HepG2 (cell line): ENCODE data around the gene WDR18. TPM values are rescaled to one million over a fixed set of nuclear protein-coding genes. Genes with fewer than 3 reads are reported as not detected.

Source experiments
- ARNT2 ChIP-seq: sonication (generic); formaldehyde crosslinking; IDR thresholded peaks from 2 replicates; pipeline ENCODE4 v1.8.0; 2022; ENCODE audit warnings: mild to moderate bottlenecking, low read depth, missing genetic modification reagents, moderate library complexity
- ATM ChIP-seq: fragments of 450-650 bp; IDR thresholded peaks from 2 replicates; pipeline ENCODE4 v1.7.1; 2017; ENCODE audit warnings: mild to moderate bottlenecking, borderline replicate concordance
- CC2D1A ChIP-seq: sonication (generic); formaldehyde crosslinking; IDR thresholded peaks from 2 replicates; pipeline ENCODE4 v1.8.1; 2023; ENCODE audit warnings: mild to moderate bottlenecking, missing genetic modification reagents
- DMAP1 ChIP-seq: IDR thresholded peaks from 2 replicates; pipeline ENCODE4 v1.6.1; 2016
- DNMT1 ChIP-seq: sonication (generic); formaldehyde crosslinking; IDR thresholded peaks from 2 replicates; pipeline ENCODE4 v1.5.1; 2020; ENCODE audit warnings: mild to moderate bottlenecking, missing genetic modification reagents
- ELF4 ChIP-seq: sonication (generic); formaldehyde crosslinking; IDR thresholded peaks from 2 replicates; pipeline ENCODE4 v1.5.0; 2020; ENCODE audit warnings: missing genetic modification reagents, mild to moderate bottlenecking, moderate library complexity, borderline replicate concordance
- FOXJ3 ChIP-seq: sonication (generic); formaldehyde crosslinking; IDR thresholded peaks from 2 replicates; pipeline ENCODE4 v1.4.0; 2020; ENCODE audit warnings: missing genetic modification reagents, mild to moderate bottlenecking, borderline replicate concordance
- GATAD2A ChIP-seq: IDR thresholded peaks from 2 replicates; pipeline ENCODE4 v1.6.1; 2016
- GTF3A ChIP-seq: sonication (generic); formaldehyde crosslinking; conservative IDR thresholded peaks from 2 replicates; pipeline ENCODE4 v1.4.0; 2020; ENCODE audit warnings: mild to moderate bottlenecking, missing genetic modification reagents
- KAT2B ChIP-seq: fragments of 150-350 bp; IDR thresholded peaks from 2 replicates; pipeline ENCODE4 v1.6.1; 2014; ENCODE audit warnings: low read depth, low read length, borderline replicate concordance
- KLF12 ChIP-seq: sonication (generic); formaldehyde crosslinking; IDR thresholded peaks from 2 replicates; pipeline ENCODE4 v1.4.0; 2020; ENCODE audit warnings: missing genetic modification reagents, borderline replicate concordance
- MIXL1 ChIP-seq: IDR thresholded peaks from 2 replicates; pipeline ENCODE4 v1.6.1; 2016
- NCOA1 ChIP-seq: sonication (generic); formaldehyde crosslinking; IDR thresholded peaks from 2 replicates; pipeline ENCODE4 v1.9.0; 2021; ENCODE audit warnings: missing genetic modification reagents
- POGZ ChIP-seq: sonication (generic); formaldehyde crosslinking; IDR thresholded peaks from 2 replicates; pipeline ENCODE4 v1.4.0; 2020; ENCODE audit warnings: mild to moderate bottlenecking, missing genetic modification reagents
- REXO4 ChIP-seq: sonication (generic); formaldehyde crosslinking; IDR thresholded peaks from 2 replicates; pipeline ENCODE4 v1.8.0; 2022; ENCODE audit warnings: missing genetic modification reagents, mild to moderate bottlenecking, borderline replicate concordance
- WIZ ChIP-seq: sonication (generic); formaldehyde crosslinking; IDR thresholded peaks from 2 replicates; pipeline ENCODE4 v1.5.1; 2020; ENCODE audit warnings: mild to moderate bottlenecking, missing genetic modification reagents
- ZNF430 ChIP-seq: sonication (generic); formaldehyde crosslinking; IDR thresholded peaks from 2 replicates; pipeline ENCODE4 v1.9.0; 2021; ENCODE audit warnings: mild to moderate bottlenecking, missing genetic modification reagents
- ZNF558 ChIP-seq: sonication (generic); formaldehyde crosslinking; IDR thresholded peaks from 2 replicates; pipeline ENCODE4 v1.9.0; 2022; ENCODE audit warnings: mild to moderate bottlenecking, missing genetic modification reagents, borderline replicate concordance
- ZNF891 ChIP-seq: sonication (generic); formaldehyde crosslinking; IDR thresholded peaks from 2 replicates; pipeline ENCODE4 v1.5.0; 2020; ENCODE audit warnings: mild to moderate bottlenecking, missing genetic modification reagents
- polyA plus RNA-seq, 8 experiments: library from polyadenylated mRNA; depleted of rRNA in 3 of 8; stranded (reverse) in 7 of 8; unstranded in 1 of 8; fragments of >200 nt; fragmentation: Illumina TruSeq in 4 of 8; extraction: Trizol in 4 of 8; gene quantifications; 2 replicates each; pipeline versions ENCODE4 v1.2.1 to v1.2.3, GENCODE V29; 2011 to 2016; ENCODE audit warnings: low read depth in 4 of 8, missing spikeins in 1 of 8, mixed read lengths in 1 of 8; ENCODE audit not compliant: insufficient read depth in 1 of 8
- total RNA-seq, 5 experiments: library from RNA; depleted of rRNA; stranded (reverse); fragments of >200 nt; fragmentation: Illumina TruSeq; extraction: Trizol; gene quantifications; 2 replicates each; pipeline ENCODE4 v1.2.3, GENCODE V29; 2016; ENCODE audit warnings: low read depth in 1 of 5
- TF ChIP-seq, protein P1 (sequence below): sonication (generic); formaldehyde crosslinking; IDR thresholded peaks from 2 replicates; pipeline ENCODE4 v1.4.0; 2020; ENCODE audit warnings: missing genetic modification reagents, low read depth, mild to moderate bottlenecking, borderline replicate concordance
- TF ChIP-seq, protein P2 (sequence below): sonication (generic); formaldehyde crosslinking; IDR thresholded peaks from 2 replicates; pipeline ENCODE4 v1.5.0; 2020; ENCODE audit warnings: missing genetic modification reagents, mild to moderate bottlenecking, borderline replicate concordance
- TF ChIP-seq, protein P3 (sequence below): sonication (generic); formaldehyde crosslinking; IDR thresholded peaks from 2 replicates; pipeline ENCODE4 v1.4.0; 2020; ENCODE audit warnings: missing genetic modification reagents
- TF ChIP-seq, protein P4 (sequence below): sonication (generic); formaldehyde crosslinking; IDR thresholded peaks from 2 replicates; pipeline ENCODE4 v1.5.0; 2020; ENCODE audit warnings: missing genetic modification reagents

Gene WDR18
- total and polyA plus RNA-seq, 2 of the 13 experiments (the other 11 are each of a cell fraction or from before 2014, with no cell fraction given), result 36.4 to 47.6 TPM

DNA sequence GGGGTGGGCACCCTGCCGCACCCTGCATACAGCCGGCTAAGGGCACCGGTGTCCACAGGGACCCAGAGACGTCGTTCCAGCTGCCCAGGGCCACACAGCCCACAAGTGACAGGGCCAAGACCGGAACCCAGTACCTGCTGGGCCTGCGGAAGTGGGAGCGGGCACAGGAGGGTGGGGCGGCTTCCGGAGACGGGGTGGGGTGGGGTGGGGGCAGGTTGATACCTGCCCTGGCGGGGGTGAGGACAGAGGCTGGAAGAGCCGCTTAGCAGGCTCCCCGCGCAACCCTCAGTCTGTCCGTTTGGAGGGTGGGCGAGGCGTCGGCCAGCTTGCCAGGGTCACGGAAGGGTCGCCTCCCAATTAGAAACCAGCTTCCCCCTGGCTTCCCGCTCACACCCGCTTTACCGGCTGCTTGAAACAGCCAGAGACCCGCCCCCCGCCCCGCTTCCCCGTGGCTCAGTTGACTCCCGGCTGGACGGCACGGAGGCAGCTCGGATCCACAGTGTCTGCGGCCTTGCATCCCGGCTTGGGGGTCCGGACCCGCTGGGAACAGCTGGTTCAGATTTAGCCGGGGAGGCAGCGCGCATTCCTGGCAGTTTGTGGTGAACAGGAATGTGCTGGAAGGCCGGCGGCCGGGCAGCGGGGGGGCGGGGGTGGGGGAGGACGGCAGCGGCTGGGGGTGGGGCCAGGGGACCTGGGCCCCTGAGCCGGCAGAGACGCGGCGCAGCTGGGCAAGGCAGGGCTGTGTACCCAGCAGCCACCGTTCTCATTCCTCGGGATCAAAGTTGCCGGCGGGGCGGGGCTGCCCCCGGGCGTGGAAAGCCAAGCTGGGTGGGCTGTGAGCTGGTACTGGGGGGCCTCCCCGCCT is 44.1 kb downstream of the WDR18 start (continued):
- TF ChIP-seq KAT2B (no peak), ZNF430 (peak; percentile 39; the same call in 1 of the 2 replicates), WIZ (CRISPR knock-in tag) (no peak), ZNF558 (no peak), DMAP1 (CRISPR knock-in tag) (peak; percentile 45; the same call in 1 of the 2 replicates), MIXL1 (no peak), ARNT2 (CRISPR knock-in tag) (no peak), CC2D1A (CRISPR knock-in tag) (no peak), FOXJ3 (CRISPR knock-in tag) (no peak), GTF3A (CRISPR knock-in tag) (no peak), NCOA1 (CRISPR knock-in tag) (no peak), POGZ (peak; percentile 45; the same call in 1 of the 2 replicates), REXO4 (no peak), GATAD2A (CRISPR knock-in tag) (no peak), DNMT1 (CRISPR knock-in tag) (no peak), ATM (no peak), ZNF891 (CRISPR knock-in tag) (no peak), KLF12 (CRISPR knock-in tag) (no peak), ELF4 (no peak)
- TF ChIP-seq, protein P1, sequence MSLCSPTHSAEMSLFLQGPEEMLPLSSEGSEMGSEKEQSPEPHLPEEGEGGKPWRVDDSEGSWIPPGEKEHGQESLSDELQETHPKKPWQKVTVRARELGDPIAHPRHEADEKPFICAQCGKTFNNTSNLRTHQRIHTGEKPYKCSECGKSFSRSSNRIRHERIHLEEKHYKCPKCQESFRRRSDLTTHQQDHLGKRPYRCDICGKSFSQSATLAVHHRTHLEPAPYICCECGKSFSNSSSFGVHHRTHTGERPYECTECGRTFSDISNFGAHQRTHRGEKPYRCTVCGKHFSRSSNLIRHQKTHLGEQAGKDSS (CRISPR knock-in tag), result no peak
- TF ChIP-seq, protein P2, sequence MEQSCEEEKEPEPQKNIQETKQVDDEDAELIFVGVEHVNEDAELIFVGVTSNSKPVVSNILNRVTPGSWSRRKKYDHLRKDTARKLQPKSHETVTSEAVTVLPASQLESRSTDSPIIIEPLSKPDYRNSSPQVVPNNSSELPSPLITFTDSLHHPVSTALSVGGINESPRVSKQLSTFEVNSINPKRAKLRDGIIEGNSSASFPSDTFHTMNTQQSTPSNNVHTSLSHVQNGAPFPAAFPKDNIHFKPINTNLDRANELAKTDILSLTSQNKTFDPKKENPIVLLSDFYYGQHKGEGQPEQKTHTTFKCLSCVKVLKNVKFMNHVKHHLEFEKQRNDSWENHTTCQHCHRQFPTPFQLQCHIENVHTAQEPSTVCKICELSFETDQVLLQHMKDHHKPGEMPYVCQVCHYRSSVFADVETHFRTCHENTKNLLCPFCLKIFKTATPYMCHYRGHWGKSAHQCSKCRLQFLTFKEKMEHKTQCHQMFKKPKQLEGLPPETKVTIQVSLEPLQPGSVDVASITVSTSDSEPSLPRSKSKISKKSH, result no peak
- TF ChIP-seq, protein P3, sequence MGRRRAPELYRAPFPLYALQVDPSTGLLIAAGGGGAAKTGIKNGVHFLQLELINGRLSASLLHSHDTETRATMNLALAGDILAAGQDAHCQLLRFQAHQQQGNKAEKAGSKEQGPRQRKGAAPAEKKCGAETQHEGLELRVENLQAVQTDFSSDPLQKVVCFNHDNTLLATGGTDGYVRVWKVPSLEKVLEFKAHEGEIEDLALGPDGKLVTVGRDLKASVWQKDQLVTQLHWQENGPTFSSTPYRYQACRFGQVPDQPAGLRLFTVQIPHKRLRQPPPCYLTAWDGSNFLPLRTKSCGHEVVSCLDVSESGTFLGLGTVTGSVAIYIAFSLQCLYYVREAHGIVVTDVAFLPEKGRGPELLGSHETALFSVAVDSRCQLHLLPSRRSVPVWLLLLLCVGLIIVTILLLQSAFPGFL (CRISPR knock-in tag), result no peak
- TF ChIP-seq, protein P4, sequence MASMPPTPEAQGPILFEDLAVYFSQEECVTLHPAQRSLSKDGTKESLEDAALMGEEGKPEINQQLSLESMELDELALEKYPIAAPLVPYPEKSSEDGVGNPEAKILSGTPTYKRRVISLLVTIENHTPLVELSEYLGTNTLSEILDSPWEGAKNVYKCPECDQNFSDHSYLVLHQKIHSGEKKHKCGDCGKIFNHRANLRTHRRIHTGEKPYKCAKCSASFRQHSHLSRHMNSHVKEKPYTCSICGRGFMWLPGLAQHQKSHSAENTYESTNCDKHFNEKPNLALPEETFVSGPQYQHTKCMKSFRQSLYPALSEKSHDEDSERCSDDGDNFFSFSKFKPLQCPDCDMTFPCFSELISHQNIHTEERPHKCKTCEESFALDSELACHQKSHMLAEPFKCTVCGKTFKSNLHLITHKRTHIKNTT (CRISPR knock-in tag), result no peak
